ENCODE data around the gene GNAT1.

Gene GNAT1

GRCh38 chr3:50213373-50213772 is 22.0 kb downstream of the GNAT1 start:
- TF ChIP-seq, protein P1, sequence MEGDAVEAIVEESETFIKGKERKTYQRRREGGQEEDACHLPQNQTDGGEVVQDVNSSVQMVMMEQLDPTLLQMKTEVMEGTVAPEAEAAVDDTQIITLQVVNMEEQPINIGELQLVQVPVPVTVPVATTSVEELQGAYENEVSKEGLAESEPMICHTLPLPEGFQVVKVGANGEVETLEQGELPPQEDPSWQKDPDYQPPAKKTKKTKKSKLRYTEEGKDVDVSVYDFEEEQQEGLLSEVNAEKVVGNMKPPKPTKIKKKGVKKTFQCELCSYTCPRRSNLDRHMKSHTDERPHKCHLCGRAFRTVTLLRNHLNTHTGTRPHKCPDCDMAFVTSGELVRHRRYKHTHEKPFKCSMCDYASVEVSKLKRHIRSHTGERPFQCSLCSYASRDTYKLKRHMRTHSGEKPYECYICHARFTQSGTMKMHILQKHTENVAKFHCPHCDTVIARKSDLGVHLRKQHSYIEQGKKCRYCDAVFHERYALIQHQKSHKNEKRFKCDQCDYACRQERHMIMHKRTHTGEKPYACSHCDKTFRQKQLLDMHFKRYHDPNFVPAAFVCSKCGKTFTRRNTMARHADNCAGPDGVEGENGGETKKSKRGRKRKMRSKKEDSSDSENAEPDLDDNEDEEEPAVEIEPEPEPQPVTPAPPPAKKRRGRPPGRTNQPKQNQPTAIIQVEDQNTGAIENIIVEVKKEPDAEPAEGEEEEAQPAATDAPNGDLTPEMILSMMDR (IDR thresholded peaks at IDR 0.05; ENCODE audit: borderline replicate concordance, insufficient read depth, low read depth, low read length) = no peak
- no peak overlapping the region for H3K4me3 ChIP-seq (ENCODE audit: low read depth, low read length)

GRCh38 chr3:50214824-50215223 is 23.4 kb downstream of the GNAT1 start:
- H3K4me3 ChIP-seq (ENCODE audit: low read depth, low read length) = no peak overlapping the region
- TF ChIP-seq, protein P1 (IDR thresholded peaks at IDR 0.05; ENCODE audit: borderline replicate concordance, insufficient read depth, low read depth, low read length) = no peak

GRCh38 chr3:50215529-50215928 is 24.1 kb downstream of the GNAT1 start:
- TF ChIP-seq, protein P1 (IDR thresholded peaks at IDR 0.05; ENCODE audit: borderline replicate concordance, insufficient read depth, low read depth, low read length) = no peak
- no peak overlapping the region for H3K4me3 ChIP-seq (ENCODE audit: low read depth, low read length)

DNA sequence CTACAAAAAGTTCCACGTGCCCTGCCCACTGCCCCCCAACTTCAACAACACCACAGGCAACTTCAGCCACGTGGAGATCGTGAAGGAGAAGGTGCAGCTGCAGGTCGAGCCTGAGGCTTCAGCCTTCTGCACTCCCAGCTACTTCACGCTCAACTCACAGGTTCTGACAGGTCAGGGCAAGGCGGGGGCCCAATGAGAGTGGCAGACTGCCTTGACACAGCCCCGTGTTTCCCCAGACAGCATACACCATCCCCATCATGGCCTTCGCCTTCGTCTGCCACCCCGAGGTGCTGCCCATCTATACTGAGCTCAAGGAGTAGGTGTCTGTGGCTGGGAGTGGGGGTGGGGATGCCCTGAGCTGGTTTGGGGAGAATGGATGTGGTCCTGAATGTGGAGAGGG is 26.3 kb downstream of the GNAT1 start:
- TF ChIP-seq, protein P1 (IDR thresholded peaks at IDR 0.05; ENCODE audit: borderline replicate concordance, insufficient read depth, low read depth, low read length) = no peak
- H3K4me3 ChIP-seq (ENCODE audit: low read depth, low read length) = no peak overlapping the region

DNA sequence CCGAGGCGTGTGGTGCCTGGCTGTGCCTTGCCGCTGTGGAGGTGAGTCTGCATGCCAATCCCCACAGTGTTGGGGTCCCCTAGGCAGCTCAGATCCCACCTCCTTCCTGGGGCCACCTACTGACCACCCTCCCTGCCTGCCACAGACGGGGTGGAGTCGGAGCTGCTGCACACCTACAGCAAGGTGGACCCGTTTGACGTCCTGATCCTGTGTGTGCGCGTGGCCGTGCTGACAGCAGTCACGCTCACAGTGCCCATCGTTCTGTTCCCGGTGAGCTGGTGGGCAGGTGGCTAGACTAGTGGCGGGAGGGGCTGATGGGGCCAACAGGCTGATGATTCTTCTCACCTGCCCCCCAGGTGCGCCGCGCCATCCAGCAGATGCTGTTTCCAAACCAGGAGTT is 27.0 kb downstream of the GNAT1 start:
- no peak overlapping the region for H3K4me3 ChIP-seq (ENCODE audit: low read depth, low read length)
- TF ChIP-seq, protein P1 (IDR thresholded peaks at IDR 0.05; ENCODE audit: borderline replicate concordance, insufficient read depth, low read depth, low read length) = no peak

GRCh38 chr3:50219285-50219684 is 27.9 kb downstream of the GNAT1 start:
- no peak overlapping the region for H3K4me3 ChIP-seq (ENCODE audit: low read depth, low read length)
- TF ChIP-seq, protein P1 (IDR thresholded peaks at IDR 0.05; ENCODE audit: borderline replicate concordance, insufficient read depth, low read depth, low read length) = no peak

DNA sequence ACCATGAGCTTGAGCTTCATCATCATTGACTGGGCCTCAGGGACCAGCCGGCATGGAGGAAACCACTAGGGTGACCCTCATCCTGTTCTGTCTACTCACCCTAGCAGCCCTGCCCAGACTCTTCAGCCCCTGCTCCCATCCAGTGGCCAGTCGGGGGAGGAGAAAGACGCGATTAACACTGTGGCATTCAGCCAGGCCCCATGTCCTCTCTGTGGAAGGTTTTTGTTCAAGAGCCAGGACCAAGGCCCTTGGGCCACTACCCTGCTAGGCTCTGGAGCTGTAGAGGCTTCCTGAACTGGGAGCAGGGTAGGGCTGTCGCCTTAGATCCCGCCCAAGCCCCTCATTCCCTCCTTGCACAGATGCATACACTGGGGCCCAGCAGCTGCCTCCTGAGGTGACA is 28.7 kb downstream of the GNAT1 start:
- TF ChIP-seq, protein P1 (IDR thresholded peaks at IDR 0.05; ENCODE audit: borderline replicate concordance, insufficient read depth, low read depth, low read length) = no peak
- no peak overlapping the region for H3K4me3 ChIP-seq (ENCODE audit: low read depth, low read length)

All from GM12875 (cell line).